Renal pelvis (tissue), 4 donors: ENCODE measurements around the gene CHGA. TPM values are rescaled to one million over a fixed set of nuclear protein-coding genes. Genes with fewer than 3 reads are reported as not detected.

Experiments
- DNase-seq: peaks from one replicate; pipeline ENCODE4 v3.0.0-alpha.2; 2013
- polyA plus RNA-seq, 3 donors: library from polyadenylated mRNA; unstranded; fragments of 120-200 nt; gene quantifications; one replicate each; pipeline ENCODE4 v1.2.1, GENCODE V29; 2013; ENCODE audit not compliant: insufficient read length in 3 of 3

Gene CHGA
- polyA plus RNA-seq, 3 donors, result 0.14 to 0.33 (median 0.19) TPM

DNA sequence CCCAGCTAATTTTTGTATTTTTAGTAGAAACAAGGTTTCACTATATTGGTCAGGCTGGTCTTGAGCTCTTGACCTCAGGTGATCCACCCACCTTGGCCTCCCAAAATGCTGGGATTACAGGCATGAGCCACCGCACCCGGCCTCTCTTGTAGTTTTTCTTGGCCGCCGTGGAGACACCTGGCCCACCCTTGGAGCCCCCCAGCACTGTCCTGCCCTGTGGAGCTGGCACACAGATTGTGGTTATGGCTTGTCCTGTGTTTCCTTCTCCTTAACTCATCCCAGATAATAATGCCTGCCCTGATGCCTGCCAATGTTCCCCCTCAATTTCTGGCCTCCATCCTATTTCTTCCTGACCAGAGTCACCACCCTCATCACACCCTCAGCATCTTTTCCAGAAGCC is 57.9 kb downstream of the CHGA start:
- no peak for DNase-seq

DNA sequence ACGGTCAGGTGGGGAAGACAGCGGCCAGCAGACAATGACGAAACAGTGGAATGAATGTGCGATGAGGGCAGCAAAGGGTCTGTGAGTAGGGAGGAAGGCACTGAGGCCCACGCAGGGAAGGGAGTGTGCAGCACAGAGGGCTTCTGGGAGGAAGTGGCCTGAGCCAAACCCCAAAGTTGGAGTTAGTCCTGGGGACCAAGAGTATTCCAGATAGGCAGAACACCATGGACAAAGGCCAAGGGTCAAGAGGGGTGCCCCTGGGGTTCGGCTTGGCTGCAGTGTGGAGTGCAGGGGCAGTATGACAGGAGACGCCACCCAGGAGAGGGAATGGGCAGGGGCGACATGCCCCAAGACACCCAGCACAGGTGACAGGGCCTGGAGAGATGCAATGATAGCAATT is 58.8 kb downstream of the CHGA start:
- DNase-seq, result no peak

DNA sequence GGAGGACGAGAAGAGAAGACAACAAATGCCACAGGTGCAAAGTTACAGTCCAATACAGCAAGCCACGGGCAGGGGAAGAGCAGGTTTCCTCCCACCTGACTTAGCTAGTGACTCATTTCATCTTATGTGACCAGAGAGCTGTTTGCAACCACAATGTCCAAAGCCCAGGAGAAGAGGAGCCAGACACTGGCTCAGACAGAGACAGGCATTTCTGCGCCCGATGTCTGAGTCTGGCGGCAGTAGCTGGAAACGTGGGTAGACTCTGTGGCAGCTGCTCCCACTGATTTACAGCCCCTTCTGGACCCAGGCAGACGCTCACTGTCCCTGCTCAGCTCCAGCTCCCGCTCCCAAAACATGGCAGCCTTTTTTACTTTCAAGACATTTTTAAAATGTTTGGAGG is 60.0 kb downstream of the CHGA start:
- no peak for DNase-seq

DNA sequence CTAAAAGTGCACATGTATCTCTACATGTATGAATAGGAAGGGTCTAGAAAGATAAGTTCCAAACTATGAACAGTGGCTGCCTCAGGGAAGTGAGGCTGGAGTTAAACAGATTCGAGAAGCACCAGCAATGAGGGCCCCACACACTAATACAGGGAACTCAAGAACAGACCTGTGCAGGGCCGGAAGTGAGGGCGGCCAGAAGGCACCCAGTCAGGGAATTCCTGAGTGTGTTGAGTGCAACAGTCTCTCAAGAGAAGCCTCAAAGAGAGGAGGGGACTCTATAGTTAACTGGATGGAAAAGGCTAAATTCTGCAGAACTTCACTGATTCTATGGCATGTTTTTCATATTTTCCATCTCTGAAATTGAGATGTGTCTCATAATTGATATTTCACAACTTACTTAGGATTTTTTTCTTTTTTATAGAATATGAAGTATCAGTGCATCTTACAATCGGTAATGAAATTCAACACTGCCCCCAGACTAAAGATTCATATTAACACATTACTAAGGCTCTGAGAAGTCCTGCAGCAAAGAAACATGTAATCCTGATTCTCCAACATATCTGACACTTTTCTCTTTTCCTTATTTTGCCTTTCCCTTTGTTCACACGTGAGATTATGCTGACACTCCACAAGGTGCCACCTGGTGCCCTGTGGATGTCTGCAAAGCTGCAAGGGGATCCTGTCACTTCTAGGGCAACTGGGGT is 61.3 kb downstream of the CHGA start:
- no peak for DNase-seq

Other genes with a start within 250 kb of the CHGA start
- gene LGMN, start 174.5 kb upstream of the CHGA start, polyA plus RNA-seq, result 100 to 1,000 TPM; 130 to 138 (median 137) TPM
- 10 to 100 TPM; 35.2 to 40.6 (median 39.4) TPM for gene GOLGA5, start 128.8 kb upstream of the CHGA start, polyA plus RNA-seq
- gene ITPK1, start 192.8 kb downstream of the CHGA start, polyA plus RNA-seq, result 10 to 100 TPM; 29.8 to 33.6 (median 33.2) TPM